Stimulated activated CD8-positive, alpha-beta memory T cell treated with anti-CD3 and anti-CD28 coated beads, Interleukin-2, amount 100 ng/mL, for 48 hours (primary cell): ENCODE data around the gene RNU6-9.
"Not testable (repeated sequence)": the region's sequence is repeated elsewhere in the genome, so short reads cannot be mapped to it uniquely, and the experiment has no call there.

ENCODE experiments used
- DNase-seq, 2 donors: peaks; one replicate each; pipeline ENCODE4 v3.0.0-alpha.2; 2020; ENCODE audit warnings: low read depth in 2 of 2

Gene RNU6-9

GRCh38 chr19:892894-893689, at the start of gene RNU6-9, which contains the start of gene MED16:
Gene RNU6-9 (plus strand): TSS chr19:893484.
Gene MED16 (minus strand): TSS chr19:893187. CDS start chr19:891131, 2,056 bp downstream.
- DNase-seq = peak; percentile 79

- DNase-seq = no peak
Measured at GRCh38 chr19:843836-844545, 49.3 kb upstream of the RNU6-9 start.

GRCh38 chr19:844546-844971, 48.7 kb upstream of the RNU6-9 start:
- DNase-seq = no peak

GRCh38 chr19:845707-846521, 47.4 kb upstream of the RNU6-9 start:
- no peak for DNase-seq

GRCh38 chr19:848386-848921, 44.8 kb upstream of the RNU6-9 start:
- DNase-seq = no peak

- DNase-seq = not testable (repeated sequence)
Measured at GRCh38 chr19:849195-849594, 44.1 kb upstream of the RNU6-9 start.

GRCh38 chr19:850221-850978, 42.9 kb upstream of the RNU6-9 start:
- DNase-seq = no peak

GRCh38 chr19:850979-851335, 42.3 kb upstream of the RNU6-9 start:
- no peak for DNase-seq

- no peak for DNase-seq
Measured at GRCh38 chr19:852136-853013, 40.9 kb upstream of the RNU6-9 start, which contains the start of gene ELANE. Gene ELANE (plus strand): TSS chr19:852303. CDS start chr19:852329, 26 bp downstream.

GRCh38 chr19:853014-853585, 40.2 kb upstream of the RNU6-9 start:
- no peak for DNase-seq

GRCh38 chr19:853614-854220, 39.6 kb upstream of the RNU6-9 start:
- DNase-seq = not testable (repeated sequence)

GRCh38 chr19:854549-854948, 38.7 kb upstream of the RNU6-9 start:
- no peak for DNase-seq

- no peak for DNase-seq
Measured at GRCh38 chr19:855142-855541, 38.1 kb upstream of the RNU6-9 start.

GRCh38 chr19:855566-856120, 37.6 kb upstream of the RNU6-9 start:
- DNase-seq = no peak

- no peak for DNase-seq
Measured at GRCh38 chr19:858284-858683, 35.0 kb upstream of the RNU6-9 start.

GRCh38 chr19:858868-859843, 34.1 kb upstream of the RNU6-9 start, which contains the start of gene CFD:
Gene CFD (plus strand): TSS chr19:859664. CDS start chr19:859690, 26 bp downstream.
- DNase-seq = no peak

- no peak for DNase-seq
Measured at GRCh38 chr19:861141-861755, 32.0 kb upstream of the RNU6-9 start.
